IPS-20b (cell line): ENCODE measurements around the gene BATF3.

ENCODE experiments used
- H3K27ac ChIP-seq: one replicate; pipeline ENCODE4 v1.5.1; 2013; ENCODE audit warnings: low read length
- H3K27me3 ChIP-seq: 2 replicates; pipeline ENCODE4 v1.6.1; 2013; ENCODE audit warnings: mild to moderate bottlenecking, low read length, inconsistent platforms; ENCODE audit not compliant: insufficient read depth
- H3K36me3 ChIP-seq: 2 replicates; pipeline ENCODE4 v1.6.1; 2013; ENCODE audit warnings: low read depth, mild to moderate bottlenecking, inconsistent platforms, low read length, moderate library complexity; ENCODE audit not compliant: insufficient read depth
- H3K4me1 ChIP-seq: 2 replicates; pipeline ENCODE4 v1.6.1; 2013; ENCODE audit warnings: mild to moderate bottlenecking, control low read depth, inconsistent platforms, low read length, moderate library complexity; ENCODE audit not compliant: insufficient read depth
- H3K4me3 ChIP-seq: 2 replicates; pipeline ENCODE4 v1.5.1; 2013; ENCODE audit warnings: mild to moderate bottlenecking, low read length, inconsistent platforms
- H3K9ac ChIP-seq: 2 replicates; pipeline ENCODE4 v1.6.1; 2013; ENCODE audit warnings: low read depth, mild to moderate bottlenecking, inconsistent platforms, low read length, moderate library complexity
- H3K9me3 ChIP-seq: 2 replicates; pipeline ENCODE4 v1.6.1; 2013; ENCODE audit warnings: mild to moderate bottlenecking, low read depth, low read length, inconsistent platforms; ENCODE audit not compliant: insufficient read depth

BATF3 gene

DNA sequence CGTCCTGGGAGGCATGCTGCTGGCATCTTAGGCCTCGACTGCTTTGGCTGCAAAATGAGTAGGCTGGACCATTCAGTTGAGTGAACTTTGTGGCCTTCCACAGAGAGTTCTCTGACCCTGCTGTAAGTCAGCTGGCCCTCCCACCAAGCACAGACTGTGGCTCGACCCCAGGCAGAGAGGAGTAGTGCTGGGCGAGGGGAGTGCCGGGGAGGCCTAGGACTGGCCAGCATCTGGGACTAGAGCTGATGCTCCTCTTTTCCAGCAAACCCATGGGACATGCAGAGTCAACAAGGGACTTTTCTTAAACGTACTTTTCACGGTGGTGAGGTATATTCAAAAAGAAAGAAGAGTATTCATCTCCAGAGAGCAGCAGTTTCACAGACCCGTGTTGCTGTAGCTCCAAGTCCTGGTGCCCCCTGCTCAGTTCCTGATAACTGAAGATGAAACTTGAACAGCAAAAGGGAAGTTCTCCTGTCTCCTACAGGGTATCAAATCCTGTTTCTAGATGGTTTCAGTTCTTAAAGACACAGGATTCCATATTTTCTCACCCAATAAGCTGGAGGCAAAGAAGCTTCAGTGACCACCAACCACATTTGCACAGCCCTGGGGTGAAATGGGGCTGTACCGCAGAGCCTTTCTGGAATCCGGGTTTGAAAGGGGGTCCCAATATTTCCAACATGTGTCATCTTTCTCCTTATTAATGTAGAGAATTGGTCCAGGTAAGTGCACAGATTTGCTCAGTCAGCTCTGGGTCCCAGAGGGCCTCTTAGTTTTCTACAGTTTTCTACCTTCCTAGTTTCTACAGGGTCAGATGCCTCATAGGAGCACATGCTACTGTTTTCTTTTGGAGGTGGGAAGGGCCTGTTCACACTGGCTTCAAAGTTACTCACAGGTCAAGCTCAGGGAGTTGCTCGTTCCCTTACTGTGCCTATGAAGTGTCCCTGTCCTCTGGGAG is 20.9 kb downstream of the BATF3 start:
- H3K27me3 ChIP-seq: no peaks in the 10 kb centered on the region
- no peak overlapping the region for H3K27ac ChIP-seq
- H3K9ac ChIP-seq: no peak overlapping the region
- H3K4me3 ChIP-seq: no peak overlapping the region
- no peaks in the 10 kb centered on the region for H3K36me3 ChIP-seq
- no peaks in the 10 kb centered on the region for H3K4me1 ChIP-seq
- no peaks in the 10 kb centered on the region for H3K9me3 ChIP-seq

DNA sequence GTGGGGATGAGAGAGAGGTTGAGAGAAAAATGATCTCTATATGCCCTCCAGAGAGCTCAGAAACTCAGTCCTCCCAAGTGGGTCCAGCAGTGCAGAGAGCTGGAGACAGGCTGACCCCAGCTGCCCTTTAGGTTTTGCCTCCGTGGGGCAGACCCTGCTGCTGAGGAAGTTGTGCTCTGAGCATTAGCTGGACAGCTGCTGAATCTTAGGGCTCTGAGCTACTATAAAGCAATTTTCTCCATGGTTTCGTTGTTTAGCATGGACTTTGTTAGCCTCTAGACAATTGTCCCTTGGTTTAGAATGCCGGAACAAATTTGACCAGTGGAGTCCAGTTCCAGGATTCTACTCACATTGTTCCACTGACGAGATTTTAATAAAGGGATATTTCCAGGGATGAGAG is 22.1 kb downstream of the BATF3 start:
- Histone ChIP-seq H3K4me3 (no peak overlapping the region), H3K36me3 (no peaks in the 10 kb centered on the region), H3K4me1 (no peaks in the 10 kb centered on the region), H3K9ac (no peak overlapping the region), H3K27ac (no peak overlapping the region), H3K27me3 (no peaks in the 10 kb centered on the region), H3K9me3 (no peaks in the 10 kb centered on the region)

DNA sequence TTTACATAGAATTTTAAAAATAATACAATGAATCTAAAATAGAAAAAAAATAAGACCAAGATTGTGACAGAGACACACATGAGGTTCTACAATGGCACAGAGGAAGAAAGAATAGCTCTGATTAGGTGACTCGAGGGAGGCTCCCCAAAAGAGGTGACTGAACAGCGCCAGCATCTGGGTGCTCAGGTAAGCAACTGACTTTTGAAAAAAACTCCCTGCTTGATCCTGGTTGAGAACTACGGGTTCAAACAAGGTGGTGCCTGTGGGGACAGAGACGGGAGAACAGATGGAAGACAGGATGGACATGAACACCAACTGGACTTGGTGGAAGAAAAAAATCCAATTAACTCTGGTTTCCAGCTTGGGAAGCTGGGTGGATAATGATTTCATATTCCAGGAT is 22.5 kb downstream of the BATF3 start:
- Histone ChIP-seq H3K27ac (no peak overlapping the region), H3K9me3 (no peaks in the 10 kb centered on the region), H3K4me3 (no peak overlapping the region), H3K36me3 (no peaks in the 10 kb centered on the region), H3K4me1 (no peaks in the 10 kb centered on the region), H3K9ac (no peak overlapping the region), H3K27me3 (no peaks in the 10 kb centered on the region)

DNA sequence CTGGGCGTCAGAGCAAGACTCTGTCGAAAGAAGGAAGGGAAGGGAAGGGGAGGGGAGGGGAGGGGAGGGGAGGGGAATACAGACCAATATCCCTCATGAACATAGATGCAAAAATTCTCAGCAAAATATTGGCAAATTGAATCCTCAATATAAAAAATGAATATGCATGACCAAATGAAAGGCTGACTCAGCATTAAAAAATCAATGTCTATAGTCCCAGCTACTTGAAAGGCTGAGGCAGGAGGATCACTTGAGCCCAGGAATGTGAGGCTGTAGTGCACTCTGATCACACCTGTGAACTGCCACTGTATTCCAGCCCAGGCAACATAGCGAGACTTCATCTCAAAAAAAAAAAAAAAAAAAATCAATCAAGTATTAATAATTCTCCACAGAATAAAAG is 24.0 kb downstream of the BATF3 start:
- Histone ChIP-seq H3K36me3 (no peaks in the 10 kb centered on the region), H3K4me3 (no peak overlapping the region), H3K9ac (no peak overlapping the region), H3K27ac (no peak overlapping the region), H3K4me1 (peaks cover 9% of the 10 kb centered on the region), H3K9me3 (no peaks in the 10 kb centered on the region), H3K27me3 (no peaks in the 10 kb centered on the region)

DNA sequence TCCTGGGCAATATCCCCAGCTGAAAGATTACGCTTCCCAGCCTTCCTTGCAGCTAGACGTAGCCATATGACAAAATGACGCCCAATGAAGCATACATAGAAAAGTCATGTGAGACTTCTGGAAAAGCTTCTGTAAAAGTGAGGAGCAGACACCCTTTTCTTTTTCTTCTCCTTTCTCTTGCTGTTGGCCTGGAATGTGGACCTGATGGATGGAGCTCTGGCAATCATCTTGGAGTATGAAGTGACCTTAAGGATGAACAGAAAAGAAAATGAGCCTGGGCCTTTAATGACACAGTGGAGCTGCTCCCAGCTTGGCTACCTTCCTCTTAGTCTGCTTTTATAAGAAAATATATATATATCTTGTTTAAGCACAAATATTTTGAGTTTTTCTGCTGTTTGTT is 24.8 kb downstream of the BATF3 start:
- H3K4me1 ChIP-seq: peaks cover 9% of the 10 kb centered on the region
- H3K27ac ChIP-seq: no peak overlapping the region
- no peaks in the 10 kb centered on the region for H3K36me3 ChIP-seq
- H3K9ac ChIP-seq: no peak overlapping the region
- H3K27me3 ChIP-seq: no peaks in the 10 kb centered on the region
- no peak overlapping the region for H3K4me3 ChIP-seq
- H3K9me3 ChIP-seq: no peaks in the 10 kb centered on the region

DNA sequence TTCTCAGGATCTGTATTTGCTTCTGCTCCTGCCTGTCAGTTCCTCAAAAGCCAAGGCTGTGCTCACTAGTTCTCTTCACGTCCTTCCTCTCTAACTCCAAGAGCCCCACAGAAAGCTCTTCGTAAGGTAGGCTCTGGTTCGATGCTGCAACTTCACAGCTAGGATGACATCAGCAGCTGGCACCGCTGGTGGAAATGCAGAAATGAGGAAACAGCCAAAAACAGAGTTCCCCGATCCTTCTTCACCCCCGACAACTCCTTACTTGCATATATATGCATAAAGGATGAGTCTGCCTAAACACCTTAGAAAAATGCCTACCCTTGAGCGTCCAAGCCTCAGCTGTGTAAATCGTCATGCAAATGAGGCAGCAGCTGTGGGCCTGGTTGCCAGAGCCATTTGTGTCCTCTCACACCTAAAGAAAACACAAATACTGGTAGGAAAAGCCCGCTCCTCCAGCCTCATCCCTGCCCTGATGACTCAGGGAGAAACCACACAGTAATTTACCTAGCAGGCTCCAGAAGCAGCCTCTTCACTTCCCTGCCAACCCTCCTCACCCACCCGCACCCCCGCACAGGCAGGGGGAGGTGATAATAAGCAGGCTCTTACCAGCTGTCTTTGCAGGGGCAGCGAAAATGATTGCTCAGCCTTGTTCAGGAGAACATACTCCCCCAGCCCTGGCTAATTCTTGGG is 28.2 kb downstream of the BATF3 start:
- H3K4me3 ChIP-seq: peak overlapping the region; percentile 32; the same call in 1 of the 2 replicates
- H3K27ac ChIP-seq: no peak overlapping the region
- 0 out of 2 replicates have a peak overlapping the region, but pooled peaks have one; percentile 17 for H3K9ac ChIP-seq
- H3K27me3 ChIP-seq: peaks cover 2% of the 10 kb centered on the region
- H3K36me3 ChIP-seq: no peaks in the 10 kb centered on the region
- peaks cover 9% of the 10 kb centered on the region for H3K4me1 ChIP-seq
- H3K9me3 ChIP-seq: no peaks in the 10 kb centered on the region

DNA sequence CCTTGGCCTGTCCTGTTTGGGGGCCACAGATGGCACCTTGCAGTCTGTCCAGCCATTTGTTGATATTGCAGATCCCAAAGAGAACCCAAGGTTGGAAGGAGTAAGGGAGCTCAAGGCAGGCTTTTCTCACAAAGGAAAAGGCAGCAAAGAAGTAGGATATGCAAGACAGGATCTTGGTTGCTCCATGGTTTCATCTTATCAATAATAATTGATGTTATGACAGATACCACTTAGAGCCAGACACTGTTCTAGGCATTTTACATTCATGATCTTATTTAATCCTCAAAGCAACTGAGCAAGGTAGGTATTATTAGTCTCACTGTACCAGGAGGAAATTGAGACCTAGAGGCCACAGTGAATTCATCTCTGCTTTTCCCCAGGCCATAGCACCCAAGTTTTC is 28.8 kb downstream of the BATF3 start:
- Histone ChIP-seq H3K36me3 (no peaks in the 10 kb centered on the region), H3K27me3 (peaks cover 8% of the 10 kb centered on the region), H3K9ac (no peak overlapping the region), H3K4me3 (no peak overlapping the region), H3K4me1 (peaks cover 9% of the 10 kb centered on the region), H3K9me3 (no peaks in the 10 kb centered on the region), H3K27ac (no peak overlapping the region)

DNA sequence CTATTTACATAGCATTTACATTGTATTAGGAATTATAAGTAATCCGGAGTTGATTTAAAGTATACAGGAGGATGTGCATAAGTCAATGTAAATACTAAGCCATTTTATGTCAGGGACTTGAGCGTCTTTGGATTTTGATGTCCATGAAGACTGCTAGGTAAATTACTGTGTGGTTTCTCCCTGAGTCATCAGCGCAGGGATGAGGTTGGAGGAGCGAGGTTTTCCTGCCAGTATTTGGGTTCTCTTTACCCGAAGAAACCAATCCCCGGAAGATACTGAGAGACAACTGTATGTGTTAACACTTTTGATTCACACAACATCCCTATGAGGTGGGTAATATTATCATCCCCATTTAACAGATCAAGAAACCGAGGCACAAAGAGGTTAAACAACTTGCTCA is 29.3 kb downstream of the BATF3 start:
- no peak overlapping the region for H3K9ac ChIP-seq
- no peaks in the 10 kb centered on the region for H3K9me3 ChIP-seq
- no peak overlapping the region for H3K27ac ChIP-seq
- H3K4me1 ChIP-seq: peaks cover 9% of the 10 kb centered on the region
- no peak overlapping the region for H3K4me3 ChIP-seq
- H3K36me3 ChIP-seq: no peaks in the 10 kb centered on the region
- H3K27me3 ChIP-seq: peaks cover 12% of the 10 kb centered on the region

DNA sequence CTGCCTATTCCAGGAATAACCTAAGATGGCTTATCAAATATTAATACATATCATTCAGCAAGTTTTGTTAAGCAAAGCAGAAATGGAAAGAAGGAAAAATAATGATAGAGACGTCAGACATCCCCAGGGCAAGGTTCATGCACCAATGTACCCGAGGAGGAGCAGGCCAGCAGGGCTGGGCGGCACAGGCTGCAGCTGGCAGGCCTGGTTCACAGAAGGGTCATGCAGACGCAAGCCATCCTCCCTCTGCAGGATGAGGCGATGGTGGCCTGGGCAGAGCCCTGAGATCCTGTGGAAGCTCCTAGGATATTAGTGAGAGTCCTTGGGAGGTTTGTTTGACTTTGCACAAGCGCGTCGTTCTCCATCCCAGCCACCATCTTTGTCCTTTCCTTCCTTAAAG is 30.0 kb downstream of the BATF3 start:
- no peaks in the 10 kb centered on the region for H3K36me3 ChIP-seq
- peaks cover 12% of the 10 kb centered on the region for H3K27me3 ChIP-seq
- no peak overlapping the region for H3K4me3 ChIP-seq
- H3K27ac ChIP-seq: no peak overlapping the region
- H3K9ac ChIP-seq: no peak overlapping the region
- peaks cover 9% of the 10 kb centered on the region for H3K4me1 ChIP-seq
- H3K9me3 ChIP-seq: no peaks in the 10 kb centered on the region

DNA sequence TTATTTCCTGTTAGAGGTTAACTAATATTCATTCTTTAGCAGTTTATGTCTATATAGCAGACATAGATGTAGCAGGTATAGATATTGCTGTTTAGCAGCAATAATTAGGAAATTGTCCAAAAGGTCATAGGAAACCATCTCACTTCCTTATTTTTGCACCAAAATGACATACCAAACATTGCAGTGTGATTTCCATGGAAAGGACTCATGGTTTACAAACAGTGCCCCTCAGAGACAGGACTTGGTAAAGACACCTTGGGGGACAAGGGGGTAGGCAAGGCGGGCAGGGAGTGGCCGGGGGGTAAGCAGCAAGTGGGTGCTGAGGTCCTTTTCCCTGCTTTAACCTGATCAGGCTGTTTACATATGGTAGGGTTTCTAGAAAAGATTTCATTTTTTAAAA is 30.5 kb downstream of the BATF3 start:
- no peak overlapping the region for H3K27ac ChIP-seq
- no peaks in the 10 kb centered on the region for H3K9me3 ChIP-seq
- H3K4me1 ChIP-seq: peaks cover 9% of the 10 kb centered on the region

DNA sequence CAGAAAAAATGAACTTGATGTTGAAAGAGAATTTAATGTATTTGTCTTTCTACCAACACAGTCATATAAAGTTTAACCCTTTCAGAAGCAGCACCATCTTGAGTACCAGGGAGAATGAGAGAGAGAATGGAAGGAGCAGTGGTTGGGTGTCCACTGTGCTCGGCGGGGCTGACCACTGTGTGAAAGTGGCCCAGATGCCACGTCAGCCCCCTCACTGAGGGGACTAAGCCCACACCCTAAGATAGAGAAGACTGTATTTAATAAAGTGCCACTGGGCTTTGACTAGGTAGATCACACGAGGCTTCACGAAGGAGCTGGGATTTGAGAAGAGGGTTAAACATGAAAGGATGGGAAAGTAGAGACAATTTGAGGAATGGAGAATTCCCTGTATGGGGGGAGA is 31.2 kb downstream of the BATF3 start:
- no peaks in the 10 kb centered on the region for H3K36me3 ChIP-seq
- no peak overlapping the region for H3K4me3 ChIP-seq
- no peaks in the 10 kb centered on the region for H3K9me3 ChIP-seq
- peaks cover 9% of the 10 kb centered on the region for H3K4me1 ChIP-seq
- H3K27me3 ChIP-seq: peaks cover 12% of the 10 kb centered on the region
- H3K9ac ChIP-seq: no peak overlapping the region
- no peak overlapping the region for H3K27ac ChIP-seq

More for the DNA sequence above, 30.5 kb downstream of the BATF3 start:
- Histone ChIP-seq H3K9ac (no peak overlapping the region), H3K4me3 (no peak overlapping the region), H3K36me3 (no peaks in the 10 kb centered on the region), H3K27me3 (peaks cover 12% of the 10 kb centered on the region)
